M059J (cell line): Measurements from ENCODE around the gene NUBPL. TPM values are rescaled to one million over a fixed set of nuclear protein-coding genes. Genes with fewer than 3 reads are reported as not detected.
"Not testable (repeated sequence)": the region's sequence is repeated elsewhere in the genome, so short reads cannot be mapped to it uniquely, and the experiment has no call there.

Experiments used
- DNase-seq: peaks from one replicate; pipeline ENCODE4 v3.0.0-alpha.2; 2012; ENCODE audit warnings: low read depth
- total RNA-seq: library from RNA; depleted of rRNA; stranded (reverse); fragments of >200 nt; shearing (Covaris generic); gene quantifications from 2 replicates; pipeline ENCODE4 v1.2.3, GENCODE V29; 2014

Gene NUBPL
- total RNA-seq, 1 experiment from 2014 or later = 11.8 TPM

DNA sequence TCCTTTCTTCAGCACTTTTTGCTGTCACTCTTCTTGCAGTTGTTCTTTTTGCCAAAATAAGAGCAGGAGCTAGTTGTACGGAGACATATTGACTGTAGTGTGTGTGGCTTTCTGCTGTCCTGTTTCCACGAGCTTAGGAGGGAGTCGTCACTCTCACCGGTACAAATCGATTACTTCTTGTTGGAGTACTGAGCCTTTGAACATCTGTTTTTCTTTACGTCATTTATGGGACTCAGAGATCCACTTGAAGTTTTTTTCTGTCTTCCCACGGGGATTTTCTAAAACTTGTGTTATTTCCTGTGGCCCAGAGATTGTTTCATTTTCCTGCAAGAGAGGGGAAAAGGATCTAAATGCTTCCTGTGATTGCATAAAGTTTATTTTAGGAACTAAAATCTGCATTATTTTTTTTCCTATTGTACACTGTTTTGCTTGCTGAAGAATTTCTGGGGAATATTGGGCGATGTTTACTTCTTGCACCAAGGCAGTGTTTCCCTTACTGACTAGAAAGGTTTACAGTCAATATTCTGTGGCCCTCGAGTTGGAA is 316.1 kb downstream of the NUBPL start:
- no peak for DNase-seq

DNA sequence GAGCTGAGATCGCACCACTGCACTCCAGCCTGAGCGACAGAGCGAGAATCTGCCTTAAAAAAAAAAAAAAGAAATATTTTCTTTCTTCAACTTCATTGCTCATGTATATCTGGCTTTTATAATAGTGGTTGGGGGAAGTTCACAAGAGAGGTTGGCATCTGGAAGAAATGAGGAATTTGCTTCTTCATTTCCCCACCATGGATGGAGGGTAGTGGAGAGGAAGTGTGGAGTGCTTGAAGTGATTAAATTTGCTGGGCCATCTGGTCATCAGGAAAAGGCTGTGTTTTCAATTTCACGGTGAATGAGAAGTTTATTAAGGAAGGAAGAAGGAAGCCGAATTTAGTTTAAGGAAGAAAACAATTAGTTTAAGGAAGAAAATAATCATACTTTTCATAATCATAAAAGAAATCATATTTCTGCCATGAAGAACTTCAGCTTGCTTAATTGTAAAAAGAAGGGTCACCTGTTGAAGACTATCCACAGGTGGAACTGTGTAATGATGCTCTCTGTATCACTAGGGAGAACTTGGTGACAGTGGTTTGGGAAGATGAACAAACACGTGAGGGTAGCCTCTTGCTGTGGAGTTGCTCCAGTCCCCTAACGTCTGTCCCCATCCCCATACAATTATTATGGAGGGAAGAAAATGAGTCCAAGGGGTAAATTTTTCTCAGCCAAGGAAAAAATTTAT is 318.6 kb downstream of the NUBPL start:
- DNase-seq = no peak

DNA sequence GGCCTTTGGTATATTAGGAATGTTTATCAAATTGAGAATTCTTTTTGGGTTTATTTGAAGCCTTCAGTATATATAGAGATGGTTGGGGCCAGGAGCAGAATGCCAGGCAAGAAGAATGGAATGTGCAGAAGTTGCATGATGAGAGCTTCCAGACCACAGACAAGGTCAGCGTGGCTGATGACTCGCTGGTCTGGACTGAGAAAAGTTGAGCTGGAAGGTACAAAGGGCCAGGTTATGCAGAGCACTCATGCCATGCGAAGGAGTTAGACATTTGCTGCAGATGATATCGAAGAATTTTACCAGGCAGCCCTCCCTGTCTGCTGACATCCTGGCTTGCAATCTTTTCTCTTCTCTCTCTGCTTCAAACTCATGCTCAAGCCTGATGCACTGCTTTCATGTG is 319.7 kb downstream of the NUBPL start:
- peak; percentile 97 for DNase-seq

DNA sequence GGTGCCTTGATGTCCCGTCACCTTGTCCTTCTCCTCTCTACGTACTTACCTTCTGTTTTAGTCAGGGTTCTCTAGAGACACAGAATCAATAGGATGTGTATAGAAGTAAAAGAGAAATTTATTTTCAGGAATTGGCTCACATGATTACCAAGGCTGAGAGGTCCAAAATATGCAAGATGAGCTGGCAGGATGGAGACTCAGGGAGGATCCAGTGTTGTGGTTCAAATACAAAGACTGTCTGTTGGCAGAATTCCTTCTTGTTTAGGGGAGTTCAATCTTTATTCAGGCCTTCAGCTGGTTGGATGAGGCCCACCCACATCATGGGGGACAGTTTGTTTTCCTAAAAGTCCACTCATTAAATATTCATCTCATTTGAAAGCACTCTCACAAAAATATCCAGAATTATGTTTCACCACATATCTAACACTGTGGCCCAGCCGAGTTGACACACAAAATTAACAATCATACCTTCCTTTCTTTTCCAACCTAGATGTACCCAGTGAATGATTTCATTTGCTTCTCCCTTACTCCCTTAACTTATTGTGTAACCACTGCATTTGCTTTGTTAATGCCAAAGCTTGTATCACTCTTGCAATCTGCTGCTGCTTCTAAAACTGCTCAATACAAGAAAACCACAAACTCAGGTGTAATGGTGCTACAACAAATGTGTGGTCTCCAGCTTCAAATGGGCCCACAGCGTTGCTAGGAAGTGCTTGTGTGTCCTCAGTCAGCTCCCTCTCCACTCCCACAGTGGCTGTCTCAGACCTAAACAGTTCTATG is 320.5 kb downstream of the NUBPL start:
- DNase-seq = peak; percentile 51

DNA sequence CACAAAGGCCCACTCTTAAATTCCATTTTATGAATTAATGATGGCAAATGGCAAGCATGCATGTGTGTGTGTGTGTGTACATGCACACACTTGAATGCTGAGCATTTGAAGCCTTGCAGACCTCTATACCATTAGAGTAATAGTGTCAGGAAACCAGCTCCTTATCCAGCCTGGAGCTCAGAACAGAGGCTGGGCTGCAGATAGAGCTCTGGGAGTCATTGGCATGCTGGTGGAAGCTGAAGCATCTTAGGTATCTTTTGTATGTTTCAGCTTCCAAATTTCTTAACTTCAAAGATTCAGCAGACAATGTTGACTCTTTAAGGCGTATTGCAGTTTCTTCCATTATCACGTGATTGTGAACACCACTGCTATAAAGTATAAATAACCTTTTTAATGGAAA is 323.0 kb downstream of the NUBPL start:
- DNase-seq = no peak

DNA sequence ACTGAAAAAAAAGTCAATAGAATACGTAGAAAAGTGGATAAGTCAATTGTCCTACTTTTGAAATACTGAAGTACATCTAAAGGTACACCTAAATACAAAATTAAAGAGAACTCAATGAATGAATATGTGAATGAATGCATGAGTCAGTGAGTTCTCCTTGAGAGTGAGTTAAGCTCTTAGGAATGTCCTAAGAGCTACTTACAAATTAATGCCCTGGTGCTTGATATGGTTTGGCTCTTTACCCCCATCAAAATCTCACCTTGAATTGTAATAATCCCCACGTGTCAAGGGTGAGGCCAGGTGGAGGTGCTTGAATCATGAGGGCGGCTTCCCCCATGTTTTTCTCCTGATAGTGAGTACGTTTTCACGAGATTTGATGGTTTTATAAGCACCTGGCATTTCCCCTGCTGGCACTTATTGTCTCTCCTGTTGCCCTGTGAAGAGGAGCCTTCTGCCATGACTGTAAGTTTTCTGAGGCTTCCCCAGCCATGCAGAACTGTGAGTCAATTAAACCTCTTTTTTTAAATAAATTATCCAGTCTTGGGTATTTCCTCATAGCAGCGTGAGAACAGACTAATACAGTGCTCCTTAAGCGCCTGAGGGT is 323.7 kb downstream of the NUBPL start:
- DNase-seq = peak; percentile 68

DNA sequence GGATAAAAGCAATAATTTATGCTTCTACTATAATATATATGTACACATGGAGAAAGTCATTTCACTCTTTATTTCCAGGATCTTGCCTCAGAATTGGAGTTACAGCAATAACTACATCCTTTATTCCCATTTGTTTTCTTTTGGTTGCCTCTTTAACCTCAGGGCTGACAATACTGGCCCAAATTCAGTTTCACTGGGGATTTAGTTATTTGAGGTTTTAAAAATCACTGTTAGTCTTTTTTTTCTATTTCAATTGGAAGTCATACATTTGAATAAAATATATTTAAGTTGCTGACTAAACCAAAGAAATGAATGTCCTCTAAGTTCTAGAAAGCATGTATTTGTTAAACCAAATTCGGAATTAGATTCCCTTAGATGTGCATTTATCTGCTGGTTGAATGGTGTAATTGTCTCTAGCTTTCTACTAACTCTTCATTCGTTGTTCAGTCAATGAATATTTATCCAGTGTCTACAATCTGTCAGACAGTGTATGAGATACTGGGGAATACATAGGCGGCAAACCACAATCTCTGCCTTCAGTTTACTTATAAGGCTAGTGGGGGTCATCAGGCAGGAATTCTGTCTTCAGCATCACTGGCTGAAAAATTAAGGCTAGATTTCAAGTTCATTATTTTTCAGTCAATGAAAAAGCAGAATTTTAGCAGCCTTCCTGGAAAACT is 325.1 kb downstream of the NUBPL start:
- DNase-seq = no peak

DNA sequence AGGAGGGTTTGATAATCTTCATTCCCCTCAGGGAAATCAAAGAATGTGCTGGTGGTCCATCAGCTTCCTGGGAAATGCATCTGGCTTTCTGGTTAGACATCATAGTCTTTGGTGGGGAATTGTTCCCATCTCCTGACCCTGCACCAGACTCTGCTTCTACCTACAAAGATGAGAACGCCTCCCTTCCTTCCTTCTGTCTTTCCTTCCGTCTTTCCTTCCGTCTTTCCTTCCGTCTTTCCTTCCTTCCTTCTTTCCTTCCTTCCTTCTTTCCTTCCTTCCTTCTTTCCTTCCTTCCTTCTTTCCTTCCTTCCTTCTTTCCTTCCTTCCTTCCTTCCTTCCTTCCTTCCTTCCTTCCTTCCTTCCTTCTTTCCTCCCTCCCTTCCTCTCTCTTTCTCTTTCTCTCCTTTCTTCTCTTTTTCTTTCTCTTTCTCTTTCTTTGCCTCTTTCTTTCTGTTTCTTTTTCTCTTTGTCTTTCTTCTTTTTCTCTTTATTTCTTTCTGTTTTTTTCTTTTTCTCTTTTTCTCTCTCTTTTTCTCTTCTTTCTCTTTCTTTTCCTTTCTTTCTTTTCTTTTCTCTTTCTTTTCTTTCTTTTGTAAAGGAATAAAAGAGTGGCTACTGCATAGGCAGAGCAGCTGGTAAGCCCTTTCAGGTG is 326.9 kb downstream of the NUBPL start:
- no peak for DNase-seq

DNA sequence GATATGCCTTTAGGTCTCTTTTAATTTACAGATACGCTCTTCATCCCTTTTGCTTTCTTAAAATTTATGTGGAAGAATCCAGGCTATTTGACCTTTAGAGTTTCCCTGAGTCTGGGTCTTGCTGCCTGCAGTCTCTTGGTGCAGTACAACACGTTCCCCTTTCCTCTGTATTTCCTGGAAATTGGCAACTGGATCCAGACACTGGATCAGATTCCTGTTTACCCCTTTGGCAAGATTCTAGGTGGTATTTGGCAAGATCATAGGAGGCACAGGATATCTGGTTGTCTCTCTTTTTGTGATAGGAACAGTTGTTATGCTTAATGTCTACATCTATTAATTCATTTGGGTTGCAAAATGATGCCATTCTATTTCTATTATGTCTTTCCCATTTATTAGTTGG is 328.1 kb downstream of the NUBPL start:
- no peak for DNase-seq

DNA sequence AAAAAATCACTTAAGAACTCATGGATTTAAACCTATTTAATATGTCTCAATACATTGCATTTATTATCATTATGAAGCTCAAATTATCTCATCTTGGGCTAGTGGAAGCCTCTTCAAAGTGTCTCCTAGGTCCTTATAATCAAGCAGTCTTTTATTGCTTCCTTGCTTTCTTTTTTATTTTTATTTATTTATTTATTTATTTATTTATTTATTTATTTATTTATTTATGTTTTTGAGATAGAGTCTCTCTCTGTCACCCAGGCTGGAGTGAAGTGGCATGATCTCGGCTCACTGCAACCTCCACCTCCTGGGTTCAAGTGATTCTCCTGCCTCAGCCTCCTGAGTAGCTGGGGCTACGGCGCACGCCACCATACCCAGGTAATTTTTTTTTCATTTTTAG is 329.0 kb downstream of the NUBPL start:
- not testable (repeated sequence) for DNase-seq

DNA sequence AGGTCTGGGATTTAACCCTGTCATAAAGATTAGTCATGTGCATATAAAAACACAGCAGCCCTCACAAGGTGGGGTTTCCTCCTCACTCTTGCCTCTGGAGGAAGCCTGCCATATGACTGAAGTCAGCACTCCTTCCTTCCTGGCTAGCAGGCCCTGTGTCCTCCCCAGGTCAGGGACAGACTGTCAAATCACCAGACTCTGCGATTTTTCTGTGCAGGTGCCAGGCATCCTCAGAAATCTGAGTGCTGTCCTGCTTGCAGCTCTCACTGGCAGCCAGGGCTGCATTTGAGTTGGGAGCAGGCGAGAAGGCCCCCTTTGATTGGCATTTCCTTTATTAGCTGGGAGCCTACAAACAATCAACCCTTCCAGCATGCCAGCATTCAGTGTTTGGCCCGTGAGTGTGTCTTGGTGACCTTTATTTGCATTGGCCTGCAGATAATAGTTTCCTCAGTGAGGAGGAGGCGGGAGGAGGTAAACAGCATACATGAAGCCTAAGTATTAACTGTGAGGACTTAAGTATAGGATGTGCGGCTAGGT is 332.1 kb downstream of the NUBPL start:
- peak; percentile 53 for DNase-seq

DNA sequence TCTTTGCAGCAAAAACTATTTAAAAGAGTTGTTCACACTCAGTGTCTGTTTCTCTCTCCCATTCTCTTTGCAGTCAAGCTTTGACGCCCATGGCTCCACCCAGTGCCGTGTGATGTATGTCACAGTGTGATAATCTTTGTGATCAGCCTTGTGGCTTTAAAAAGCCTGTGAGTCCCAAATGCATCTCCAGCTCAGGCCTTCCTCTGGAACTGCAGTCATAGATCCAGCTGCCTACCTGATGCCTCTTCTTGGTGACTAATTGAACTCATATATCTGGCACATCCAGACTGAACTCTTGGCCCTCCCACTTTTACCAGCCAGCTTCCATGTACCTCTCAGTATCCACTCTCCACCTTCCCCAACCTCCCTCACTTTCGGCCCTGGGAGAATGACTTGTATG is 333.1 kb downstream of the NUBPL start:
- no peak for DNase-seq

DNA sequence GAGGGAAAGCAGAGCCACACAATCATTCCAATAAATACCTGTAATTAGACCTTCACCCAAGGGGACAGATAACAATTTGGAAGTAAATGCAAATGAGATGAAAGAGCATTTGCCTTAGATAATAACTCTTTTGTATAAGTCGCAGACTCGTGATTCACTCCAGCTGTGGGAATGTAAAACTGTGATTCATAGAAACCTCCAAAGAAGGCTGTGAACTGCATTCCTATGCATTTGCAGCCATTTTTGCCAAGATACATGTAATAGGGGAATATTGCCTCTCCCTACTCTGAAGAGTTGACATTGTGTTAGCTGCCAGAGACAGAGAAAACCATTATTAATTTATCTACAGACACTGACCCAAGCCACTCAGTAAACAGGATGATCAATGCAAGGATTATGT is 334.0 kb downstream of the NUBPL start:
- DNase-seq = peak; percentile 42

DNA sequence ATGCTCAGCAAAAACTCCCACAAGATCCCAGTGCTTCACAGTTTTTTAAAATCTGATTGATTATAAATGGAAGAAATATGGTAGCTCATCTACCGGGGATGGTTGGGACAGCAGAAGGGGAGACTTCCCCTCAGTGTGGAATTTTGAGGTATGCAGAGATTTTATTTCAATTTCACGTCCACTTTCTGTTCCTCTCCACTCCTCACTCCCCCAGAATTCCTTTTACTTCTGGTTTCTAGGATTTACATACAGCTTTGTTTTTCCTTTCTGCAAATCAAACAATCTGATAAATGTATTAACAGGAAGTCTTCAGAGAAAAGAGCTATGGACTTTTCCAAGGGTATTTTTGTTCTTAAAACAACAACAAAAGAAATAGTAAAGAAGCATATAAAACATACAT is 334.4 kb downstream of the NUBPL start:
- no peak for DNase-seq

DNA sequence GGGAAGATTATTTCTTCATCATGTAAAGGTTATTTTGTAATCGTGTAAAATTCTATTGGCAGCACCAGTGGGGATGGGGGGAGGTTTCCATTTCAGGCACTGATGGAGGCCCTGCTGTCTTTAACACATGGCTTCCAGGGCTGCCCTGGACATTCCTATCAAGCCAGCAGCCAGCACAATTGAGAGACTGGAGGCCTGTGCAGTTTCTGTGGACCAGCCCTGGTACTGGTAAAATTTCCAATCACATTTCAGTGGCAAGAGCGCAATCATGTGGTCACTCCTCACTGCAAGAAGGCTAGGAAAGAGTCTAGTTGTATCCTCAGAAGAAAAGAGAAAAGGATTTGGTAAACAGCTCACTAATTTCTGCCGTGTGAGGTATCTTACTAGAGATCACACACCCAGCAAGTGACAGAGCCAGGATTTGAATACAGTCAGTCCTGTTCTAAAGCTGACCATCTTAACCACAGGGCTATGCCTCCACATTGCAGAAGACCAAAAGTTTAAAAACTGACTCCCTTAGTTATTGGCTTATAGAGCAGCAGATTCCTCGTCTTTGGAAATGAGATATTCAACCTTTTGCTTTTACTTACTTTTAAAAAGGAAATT is 336.5 kb downstream of the NUBPL start:
- no peak for DNase-seq

DNA sequence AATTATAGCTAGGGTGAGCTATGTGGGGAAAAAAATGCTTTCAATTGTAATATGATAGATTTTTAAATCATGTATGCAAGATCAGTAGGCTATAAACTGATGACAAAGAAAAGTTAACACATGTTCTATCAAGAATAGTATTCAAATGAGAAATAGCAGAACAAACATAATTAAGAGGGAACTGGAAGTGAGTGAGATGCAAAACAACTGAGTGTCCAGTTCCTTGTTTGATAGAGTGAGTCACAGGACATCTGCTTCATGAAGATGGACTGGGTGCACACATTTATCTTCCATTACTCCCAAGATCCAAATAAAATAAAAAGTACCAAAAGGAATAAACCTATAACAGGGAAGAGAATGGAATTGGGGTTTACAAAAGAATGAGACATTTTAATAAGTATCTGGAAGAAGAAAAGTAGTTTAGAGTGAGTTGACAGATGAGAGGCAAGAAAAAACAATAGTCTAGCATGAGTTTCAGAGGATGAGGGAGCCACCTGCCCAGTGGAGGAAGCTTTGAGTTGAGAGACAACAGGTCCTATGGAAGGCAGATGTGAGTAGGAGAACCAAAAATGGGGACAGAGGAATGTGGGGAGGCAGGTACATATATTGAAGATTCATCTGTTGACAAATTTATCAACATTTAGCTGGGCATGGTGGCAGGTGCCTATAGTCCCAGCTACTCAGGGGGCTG is 337.8 kb downstream of the NUBPL start:
- no peak for DNase-seq

DNA sequence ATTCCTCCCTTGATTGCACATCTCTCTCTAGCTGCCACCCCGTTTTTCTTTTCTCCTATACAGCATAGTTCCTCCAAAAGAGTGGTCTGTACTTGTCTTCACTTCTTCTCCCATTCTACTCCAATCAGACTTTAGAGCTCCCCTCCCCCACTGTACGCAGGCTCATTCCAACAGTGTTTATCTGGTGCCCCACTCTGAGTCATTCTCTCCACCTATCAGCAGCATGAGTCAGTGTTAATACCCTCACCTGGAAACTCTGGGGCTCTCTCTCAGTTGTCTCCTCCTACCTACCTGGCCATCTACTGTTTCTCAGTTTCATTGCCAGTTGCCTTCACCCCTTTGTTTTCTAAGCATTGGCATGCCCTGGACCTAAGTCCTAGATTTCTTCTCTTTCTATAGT is 340.8 kb downstream of the NUBPL start:
- DNase-seq = peak; percentile 41

DNA sequence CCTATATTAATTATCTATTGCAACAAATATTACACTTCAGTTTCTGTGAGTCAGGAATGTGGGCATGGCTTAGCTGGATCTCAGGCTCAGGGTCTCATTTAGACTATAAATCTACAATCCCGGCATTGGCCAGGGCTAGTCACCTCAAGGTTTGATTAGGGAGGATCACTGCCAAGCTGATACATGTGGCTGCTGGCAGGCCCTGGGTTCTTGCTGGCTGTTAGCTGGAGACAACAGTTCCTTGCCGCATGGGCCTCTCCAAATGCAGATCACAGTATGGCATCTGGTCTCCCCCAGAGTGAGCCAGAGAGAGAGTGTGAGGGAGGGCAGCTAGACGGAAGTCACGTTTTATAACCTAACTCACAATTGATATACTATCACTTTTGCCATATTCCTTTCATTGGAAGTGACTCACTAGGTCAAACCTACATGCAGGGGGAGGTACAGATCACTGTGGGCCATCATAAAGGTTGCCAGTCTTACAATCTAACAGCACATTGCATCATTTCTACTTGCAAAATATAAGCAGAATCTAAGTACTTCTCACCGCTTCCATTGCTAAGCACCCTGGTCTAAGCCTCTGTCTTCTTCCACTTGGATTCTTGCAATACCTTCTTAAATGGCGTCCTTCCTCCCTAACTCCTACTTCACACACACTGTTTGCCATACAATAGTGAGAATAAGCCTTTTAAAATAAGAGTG is 341.9 kb downstream of the NUBPL start:
- DNase-seq = no peak

DNA sequence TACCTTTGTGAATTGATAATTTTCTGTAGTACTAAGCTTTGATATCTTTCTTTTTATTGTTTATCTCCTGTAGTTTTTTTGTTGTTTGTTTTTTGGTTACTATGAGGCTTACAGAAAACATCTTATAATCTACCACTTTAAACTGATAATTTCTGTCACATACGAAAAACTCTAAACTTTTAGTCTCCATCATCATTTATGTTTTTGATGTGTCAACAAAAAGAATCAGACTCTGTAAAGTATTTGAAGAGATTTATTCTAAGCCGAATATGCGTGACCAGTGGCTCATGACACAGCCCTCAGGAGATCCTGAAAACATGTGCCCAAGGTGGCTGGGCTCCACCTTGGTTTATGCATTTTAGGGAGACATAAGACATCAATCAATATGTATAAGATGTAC is 348.8 kb downstream of the NUBPL start:
- no peak for DNase-seq
